Activated CD4-positive, alpha-beta memory T cell treated with anti-CD3 and anti-CD28 coated beads for 36 hours (primary cell): ENCODE data around the gene RALGPS1. TPM values are rescaled to one million over a fixed set of nuclear protein-coding genes. Genes with fewer than 3 reads are reported as not detected.
A peak's percentile ranks its signal among the peaks of the same experiment; 100 is the strongest.

Source experiments
- CTCF ChIA-PET: fragments of 350-600 bp; sonication (Branson Sonifier 250); formaldehyde crosslinking; loops from one replicate; lab custom pipeline; 2021; ENCODE audit warnings: antibody characterized with exemption, inconsistent platforms; lab: Charles Lee
- POLR2A ChIA-PET: fragments of 350-600 bp; sonication (Branson Sonifier 250); formaldehyde crosslinking; loops from one replicate; lab custom pipeline; 2021; ENCODE audit warnings: antibody characterized with exemption; lab: Charles Lee
- DNase-seq: peaks from one replicate; pipeline ENCODE4 v3.0.0-alpha.2; 2020
- H3K27ac Mint-ChIP-seq: one replicate; pipeline ENCODE4 v1.8.0; 2021; ENCODE audit warnings: mixed read lengths
- H3K27me3 Mint-ChIP-seq: one replicate; pipeline ENCODE4 v1.8.0; 2021; ENCODE audit warnings: mixed read lengths
- H3K36me3 Mint-ChIP-seq: one replicate; pipeline ENCODE4 v1.8.0; 2021; ENCODE audit warnings: mixed read lengths
- H3K4me1 Mint-ChIP-seq: one replicate; pipeline ENCODE4 v1.8.0; 2021; ENCODE audit warnings: low read depth, mixed read lengths
- H3K4me3 Mint-ChIP-seq: one replicate; pipeline ENCODE4 v1.8.0; 2021; ENCODE audit warnings: mild to moderate bottlenecking, mixed read lengths
- H3K9me3 Mint-ChIP-seq: one replicate; pipeline ENCODE4 v1.8.0; 2021; ENCODE audit warnings: mixed read lengths
- intact Hi-C: fragments of 100-400 bp; cut with micrococcal nuclease; formaldehyde crosslinking; loops from one replicate; pipeline ENCODE4 v1.15.1; 2023
- total RNA-seq, 2 experiments: library from RNA; stranded (reverse); gene quantifications; one replicate each; pipeline ENCODE4 v1.2.3, GENCODE V29; 2021

RALGPS1 gene
- total RNA-seq, 2 experiments from 2014 or later = 2.1 to 3.1 TPM

- DNase-seq = no peak
- H3K27me3 Mint-ChIP-seq = no peaks in the 10 kb centered on the region
- no peaks in the 10 kb centered on the region for H3K4me1 Mint-ChIP-seq
- ChIA-PET POLR2A (no interaction called here), CTCF (interaction anchor here (0.8 to 1.2 kb wide), 2 partner anchors 9 to 247 kb away, joined by 3 to 4 read pairs; no protein-coding TSS in a partner anchor)
- no peak overlapping the region for H3K27ac Mint-ChIP-seq
- no peaks in the 10 kb centered on the region for H3K9me3 Mint-ChIP-seq
- intact Hi-C loops = no loop called here
- H3K4me3 Mint-ChIP-seq = no peak overlapping the region
- no peaks in the 10 kb centered on the region for H3K36me3 Mint-ChIP-seq
These were observed 191.9 kb downstream of the RALGPS1 start for GRCh38 chr9:127106466-127106855.

- CTCF ChIA-PET = interaction anchor here (1.2 kb wide), 1 partner anchor 248 kb away, joined by 4 read pairs; no protein-coding TSS in a partner anchor
- no peak for DNase-seq
- no peaks in the 10 kb centered on the region for H3K4me1 Mint-ChIP-seq
- H3K27ac Mint-ChIP-seq = no peak overlapping the region
- intact Hi-C loops = no loop called here
- POLR2A ChIA-PET = interaction anchor here (0.6 kb wide), 1 partner anchor 270 kb away, joined by 3 read pairs; no protein-coding TSS in a partner anchor
- H3K36me3 Mint-ChIP-seq = no peaks in the 10 kb centered on the region
- H3K27me3 Mint-ChIP-seq = no peaks in the 10 kb centered on the region
- H3K9me3 Mint-ChIP-seq = no peaks in the 10 kb centered on the region
- no peak overlapping the region for H3K4me3 Mint-ChIP-seq
These were observed 192.8 kb downstream of the RALGPS1 start for GRCh38 chr9:127107171-127107928.

- H3K4me1 Mint-ChIP-seq = no peaks in the 10 kb centered on the region
- ChIA-PET CTCF (no interaction called here), POLR2A (interaction anchor here (0.6 kb wide), 1 partner anchor 270 kb away, joined by 3 read pairs; no protein-coding TSS in a partner anchor)
- H3K36me3 Mint-ChIP-seq = no peaks in the 10 kb centered on the region
- H3K4me3 Mint-ChIP-seq = no peak overlapping the region
- no peak for DNase-seq
- H3K27ac Mint-ChIP-seq = no peak overlapping the region
- H3K27me3 Mint-ChIP-seq = no peaks in the 10 kb centered on the region
- intact Hi-C loops = no loop called here
- H3K9me3 Mint-ChIP-seq = no peaks in the 10 kb centered on the region
These were observed 193.6 kb downstream of the RALGPS1 start for GRCh38 chr9:127107929-127108876.

- H3K27ac Mint-ChIP-seq = no peak overlapping the region
These were observed 194.7 kb downstream of the RALGPS1 start for GRCh38 chr9:127109212-127109711.

GRCh38 chr9:127112056-127112455 lies 197.5 kb downstream of the RALGPS1 start:
- no peak for DNase-seq
- Mint-ChIP-seq H3K27me3 (no peaks in the 10 kb centered on the region), H3K4me3 (no peak overlapping the region), H3K27ac (no peak overlapping the region), H3K4me1 (peaks cover 6% of the 10 kb centered on the region), H3K36me3 (no peaks in the 10 kb centered on the region), H3K9me3 (no peaks in the 10 kb centered on the region)
- intact Hi-C loops = no loop called here
- ChIA-PET CTCF (no interaction called here), POLR2A (no interaction called here)

More at GRCh38 chr9:127109212-127109711, 194.7 kb downstream of the RALGPS1 start:
- ChIA-PET POLR2A (no interaction called here), CTCF (interaction anchor here (0.9 kb wide), 1 partner anchor 145 kb away, joined by 3 read pairs; no protein-coding TSS in a partner anchor)
- Mint-ChIP-seq H3K27me3 (no peaks in the 10 kb centered on the region), H3K36me3 (no peaks in the 10 kb centered on the region), H3K4me1 (no peaks in the 10 kb centered on the region), H3K4me3 (no peak overlapping the region), H3K9me3 (no peaks in the 10 kb centered on the region)
- DNase-seq = no peak
- intact Hi-C loops = no loop called here

- Mint-ChIP-seq H3K4me3 (no peak overlapping the region), H3K9me3 (no peaks in the 10 kb centered on the region), H3K36me3 (no peaks in the 10 kb centered on the region), H3K27me3 (no peaks in the 10 kb centered on the region), H3K27ac (no peak overlapping the region), H3K4me1 (peaks cover 6% of the 10 kb centered on the region)
- ChIA-PET POLR2A (no interaction called here), CTCF (no interaction called here)
- intact Hi-C loops = no loop called here
- no peak for DNase-seq
These were observed 198.2 kb downstream of the RALGPS1 start for GRCh38 chr9:127112735-127113161.

- Mint-ChIP-seq H3K27ac (no peak overlapping the region), H3K9me3 (no peaks in the 10 kb centered on the region), H3K36me3 (no peaks in the 10 kb centered on the region), H3K27me3 (no peaks in the 10 kb centered on the region), H3K4me3 (no peak overlapping the region), H3K4me1 (peaks cover 6% of the 10 kb centered on the region)
- ChIA-PET CTCF (interaction anchor here (1.5 kb wide), 1 partner anchor 173 kb away, joined by 3 read pairs; no protein-coding TSS in a partner anchor), POLR2A (no interaction called here)
- intact Hi-C loops = no loop called here
- no peak for DNase-seq
These were observed 198.8 kb downstream of the RALGPS1 start for GRCh38 chr9:127113191-127113972.

- intact Hi-C loops = no loop called here
- Mint-ChIP-seq H3K27me3 (no peaks in the 10 kb centered on the region), H3K27ac (no peak overlapping the region), H3K4me1 (peaks cover 6% of the 10 kb centered on the region), H3K9me3 (no peaks in the 10 kb centered on the region), H3K36me3 (no peaks in the 10 kb centered on the region), H3K4me3 (no peak overlapping the region)
- ChIA-PET POLR2A (no interaction called here), CTCF (interaction anchor here (1.2 to 1.5 kb wide), 2 partner anchors 8 to 174 kb away, joined by 3 read pairs; no protein-coding TSS in a partner anchor)
- no peak for DNase-seq
These were observed 200.0 kb downstream of the RALGPS1 start for GRCh38 chr9:127114606-127115005.

GRCh38 chr9:127116088-127116726 lies 201.6 kb downstream of the RALGPS1 start:
- Mint-ChIP-seq H3K27ac (no peak overlapping the region), H3K36me3 (no peaks in the 10 kb centered on the region), H3K9me3 (no peaks in the 10 kb centered on the region), H3K4me1 (peaks cover 6% of the 10 kb centered on the region), H3K27me3 (peaks cover 3% of the 10 kb centered on the region), H3K4me3 (no peak overlapping the region)
- ChIA-PET POLR2A (no interaction called here), CTCF (interaction anchor here (1.1 kb wide), 1 partner anchor 49 kb away, joined by 4 read pairs; no protein-coding TSS in a partner anchor)
- intact Hi-C loops = no loop called here
- peak; percentile 16 for DNase-seq

GRCh38 chr9:127116957-127117356 lies 202.4 kb downstream of the RALGPS1 start:
- POLR2A ChIA-PET = no interaction called here
- CTCF ChIA-PET = interaction anchor here (1.1 kb wide), 1 partner anchor 48 kb away, joined by 4 read pairs; no protein-coding TSS in a partner anchor
- intact Hi-C loops = no loop called here
- DNase-seq = no peak
- H3K27me3 Mint-ChIP-seq = peaks cover 8% of the 10 kb centered on the region
- H3K27ac Mint-ChIP-seq = no peak overlapping the region
- no peaks in the 10 kb centered on the region for H3K9me3 Mint-ChIP-seq
- H3K4me1 Mint-ChIP-seq = peaks cover 6% of the 10 kb centered on the region
- H3K36me3 Mint-ChIP-seq = no peaks in the 10 kb centered on the region
- no peak overlapping the region for H3K4me3 Mint-ChIP-seq

- Mint-ChIP-seq H3K4me3 (no peak overlapping the region), H3K9me3 (no peaks in the 10 kb centered on the region), H3K4me1 (peaks cover 6% of the 10 kb centered on the region), H3K27me3 (peaks cover 11% of the 10 kb centered on the region), H3K27ac (no peak overlapping the region), H3K36me3 (no peaks in the 10 kb centered on the region)
- intact Hi-C loops = no loop called here
- POLR2A ChIA-PET = interaction anchor here (0.6 kb wide), 1 partner anchor 603 kb away, joined by 3 read pairs; no protein-coding TSS in a partner anchor
- DNase-seq = no peak
- CTCF ChIA-PET = interaction anchor here (1.1 kb wide), 1 partner anchor 47 kb away, joined by 4 read pairs; no protein-coding TSS in a partner anchor
These were observed 203.2 kb downstream of the RALGPS1 start for GRCh38 chr9:127117801-127118200.
